SU-DHL-6 (cell line): ENCODE results near the gene ADAMTS17.

Experiments used
- H2AFZ ChIP-seq: fragments of 200-600 bp; sonication (generic); 2 replicates; pipeline ENCODE4 v1.6.1; 2014; ENCODE audit warnings: low read depth, mild to moderate bottlenecking, moderate library complexity, mixed read lengths, antibody characterized with exemption, low read length; ENCODE audit not compliant: severe bottlenecking
- H3F3A ChIP-seq: fragments of 200-600 bp; shearing (Covaris generic); 2 replicates; pipeline ENCODE4 v1.6.0; 2016; ENCODE audit warnings: antibody characterized with exemption, mild to moderate bottlenecking; ENCODE audit not compliant: insufficient read depth
- H3K27ac ChIP-seq: fragments of 200-600 bp; sonication (generic); 2 replicates; pipeline ENCODE4 v1.5.1; 2016; ENCODE audit warnings: low read depth, mild to moderate bottlenecking, low read length, moderate library complexity, mixed read lengths
- H3K27me3 ChIP-seq: fragments of 200-600 bp; sonication (generic), shearing (Covaris generic); 2 replicates; pipeline ENCODE4 v1.6.0; 2014; ENCODE audit warnings: mild to moderate bottlenecking, low read length
- H3K36me3 ChIP-seq: fragments of 200-600 bp; sonication (generic); 2 replicates; pipeline ENCODE4 v1.6.1; 2014; ENCODE audit warnings: mild to moderate bottlenecking, low read length, mixed read lengths
- H3K4me2 ChIP-seq: fragments of 300-600, 200-600 bp; shearing (Covaris generic), sonication (generic); 2 replicates; pipeline ENCODE4 v1.6.0; 2014; ENCODE audit warnings: low read length, low read depth, mild to moderate bottlenecking; ENCODE audit not compliant: poor library complexity, severe bottlenecking
- H3K4me3 ChIP-seq: fragments of 200-600 bp; sonication (generic); 2 replicates; pipeline ENCODE4 v1.5.1; 2014; ENCODE audit warnings: antibody characterized with exemption, low read length, mild to moderate bottlenecking, mixed read lengths; ENCODE audit not compliant: insufficient read depth, poor library complexity, severe bottlenecking
- H3K79me2 ChIP-seq: fragments of 200-600 bp; sonication (generic); 2 replicates; pipeline ENCODE4 v1.6.1; 2014; ENCODE audit warnings: mild to moderate bottlenecking, low read length, moderate library complexity; ENCODE audit not compliant: insufficient read depth
- H3K9ac ChIP-seq: fragments of 200-600 bp; sonication (generic); 2 replicates; pipeline ENCODE4 v1.7.0; 2014; ENCODE audit warnings: mild to moderate bottlenecking, low read length
- H3K9me2 ChIP-seq: fragments of 200-600 bp; sonication (generic); replicated peaks from 2 replicates; pipeline ENCODE4 v1.6.1; 2014; ENCODE audit warnings: low read length; ENCODE audit not compliant: insufficient read depth
- H3K9me3 ChIP-seq: fragments of 200-600 bp; sonication (generic); 2 replicates; pipeline ENCODE4 v1.6.1; 2014; ENCODE audit warnings: low read length, mixed read lengths; ENCODE audit not compliant: insufficient read depth
- H4K20me1 ChIP-seq: fragments of 200-600 bp; sonication (generic); 2 replicates; pipeline ENCODE4 v1.6.1; 2014; ENCODE audit warnings: low read depth, mild to moderate bottlenecking, antibody characterized with exemption, low read length, moderate library complexity, mixed read lengths
- CTCF ChIP-seq: fragments of 200-600 bp; sonication (generic); IDR thresholded peaks from one replicate; pipeline ENCODE4 v1.5.1; 2017; ENCODE audit warnings: antibody characterized with exemption, mild to moderate bottlenecking, low read length, moderate library complexity; ENCODE audit not compliant: insufficient read depth, poor library complexity, severe bottlenecking
- EZH2phosphoT487 ChIP-seq: fragments of 200-600 bp; sonication (generic), shearing (Covaris generic); conservative IDR thresholded peaks from 2 replicates; pipeline ENCODE4 v1.6.1; 2018; ENCODE audit warnings: mild to moderate bottlenecking, antibody characterized with exemption, low read length, moderate library complexity, mixed read lengths

Gene ADAMTS17

GRCh38 chr15:100298257-100298656 is 43.5 kb downstream of the ADAMTS17 start:
- Histone ChIP-seq H3K9ac (no peak overlapping the region), H3K4me3 (no peak overlapping the region), H3K79me2 (no peaks in the 10 kb centered on the region), H3K9me3 (no peaks in the 10 kb centered on the region), H3F3A (no peaks in the 10 kb centered on the region), H3K27me3 (no peaks in the 10 kb centered on the region), H2AFZ (no peak overlapping the region), H3K36me3 (no peaks in the 10 kb centered on the region), H3K9me2 (no peaks in the 10 kb centered on the region), H4K20me1 (no peaks in the 10 kb centered on the region), H3K27ac (no peak overlapping the region), H3K4me2 (no peak overlapping the region)
- TF ChIP-seq EZH2phosphoT487 (no peak), CTCF (no peak)

GRCh38 chr15:100297812-100298211 is 44.0 kb downstream of the ADAMTS17 start:
- H2AFZ ChIP-seq, result no peak overlapping the region
- H3K9me2 ChIP-seq, result no peaks in the 10 kb centered on the region
- H3K4me2 ChIP-seq, result no peak overlapping the region
- TF ChIP-seq CTCF, result no peak
- H3K4me3 ChIP-seq, result no peak overlapping the region
- no peaks in the 10 kb centered on the region for H3K79me2 ChIP-seq
- H4K20me1 ChIP-seq, result no peaks in the 10 kb centered on the region
- H3K27me3 ChIP-seq, result no peaks in the 10 kb centered on the region
- no peaks in the 10 kb centered on the region for H3K9me3 ChIP-seq
- H3K27ac ChIP-seq, result no peak overlapping the region
- H3K9ac ChIP-seq, result no peak overlapping the region
- no peaks in the 10 kb centered on the region for H3F3A ChIP-seq
- H3K36me3 ChIP-seq, result no peaks in the 10 kb centered on the region

- TF ChIP-seq EZH2phosphoT487 (no peak), CTCF (no peak)
- Histone ChIP-seq H3F3A (no peaks in the 10 kb centered on the region), H3K9me2 (no peaks in the 10 kb centered on the region), H3K4me2 (no peak overlapping the region), H3K36me3 (no peaks in the 10 kb centered on the region), H4K20me1 (no peaks in the 10 kb centered on the region), H3K9me3 (no peaks in the 10 kb centered on the region), H3K4me3 (no peak overlapping the region), H3K27ac (no peak overlapping the region), H3K9ac (no peak overlapping the region), H2AFZ (no peak overlapping the region), H3K27me3 (no peaks in the 10 kb centered on the region), H3K79me2 (no peaks in the 10 kb centered on the region)
Observed at GRCh38 chr15:100295939-100296565, 45.7 kb downstream of the ADAMTS17 start.
